ENCODE results near the gene BPHL. TPM values are rescaled to one million over a fixed set of nuclear protein-coding genes. Genes with fewer than 3 reads are reported as not detected.

BPHL gene
- total and polyA plus RNA-seq, 2 of the 4 experiments (the other 2 are of a cell fraction) = 14.7 to 16.3 TPM

GRCh38 chr6:3135668-3136291 is 17.3 kb downstream of the BPHL start:
- Histone ChIP-seq H2BK5ac (ENCODE audit: low read depth, low read length, poor library complexity, severe bottlenecking) (no peak overlapping the region), H3K4me3 (ENCODE audit: insufficient read depth, low read depth, low read length) (no peak overlapping the region), H2AK9ac (replicated peaks; ENCODE audit: low read depth, low read length, poor library complexity) (no peak overlapping the region), H3K9ac (ENCODE audit: low read depth, low read length) (no peak overlapping the region), H3K4ac (ENCODE audit: low read depth, low read length) (no peak overlapping the region), H2BK20ac (ENCODE audit: low read depth, low read length) (no peak overlapping the region), H2AK5ac (ENCODE audit: low read depth, low read length) (no peak overlapping the region), H3K4me1 (ENCODE audit: control insufficient read depth, insufficient read depth, low read length) (peaks cover 14% of the 10 kb centered on the region), H3K9me1 (ENCODE audit: insufficient read depth, low read length) (peaks cover 12% of the 10 kb centered on the region; the same call in 1 of the 2 replicates), H4K91ac (ENCODE audit: insufficient read depth, low read depth, low read length) (no peak overlapping the region), H3K27ac (ENCODE audit: insufficient read depth, low read length) (no peak overlapping the region), H3K56ac (ENCODE audit: extremely low read depth, insufficient read depth, low read length) (no peak overlapping the region), H3K36me3 (ENCODE audit: control insufficient read depth, insufficient read depth, low read length) (peaks cover 25% of the 10 kb centered on the region; the same call in 1 of the 2 replicates), H3K23ac (ENCODE audit: low read depth, low read length) (no peak overlapping the region), H3K4me2 (ENCODE audit: low read depth, low read length) (no peak overlapping the region), H3K79me1 (ENCODE audit: low read depth in 1 of 2, low read length in 2 of 2) (no peaks in the 10 kb centered on the region; a peak in 1 of 4 replicates), H3K18ac (ENCODE audit: low read depth, low read length) (no peak overlapping the region), H4K8ac (ENCODE audit: low read depth in 2 of 2, low read length in 2 of 2) (no peak overlapping the region), H2BK15ac (ENCODE audit: low read depth, low read length) (no peak overlapping the region), H2BK120ac (ENCODE audit: low read depth, low read length) (no peak overlapping the region), H4K20me1 (ENCODE audit: insufficient read depth, low read length) (no peaks in the 10 kb centered on the region), H4K5ac (ENCODE audit: low read depth, low read length) (no peak overlapping the region), H3K27me3 (ENCODE audit: control insufficient read depth, insufficient read depth, low read length) (no peaks in the 10 kb centered on the region), H3K14ac (replicated peaks; ENCODE audit: low read depth, low read length) (no peak overlapping the region), H2AFZ (replicated peaks; ENCODE audit: low read length, poor library complexity) (no peak overlapping the region), H3K9me3 (ENCODE audit: control insufficient read depth, insufficient read depth, low read length) (no peaks in the 10 kb centered on the region)
- in situ Hi-C loops (cut with MboI; ENCODE audit: low sequenced_read_pairs) (loop anchor here (25.0 kb wide), 1 partner anchor 602 kb away; no protein-coding TSS in a partner anchor), intact Hi-C loops (cut with micrococcal nuclease) (no loop called here), dilution Hi-C loops (cut with HindIII; ENCODE audit: low sequenced_read_pairs, unreplicated experiment) (no loop called here)
- CTCF ChIA-PET = interaction anchor here (0.8 to 1.5 kb wide), 2 partner anchors 21 to 101 kb away, joined by 3 read pairs; partner anchors contain the start of gene TUBB2A
- TF ChIP-seq SMC3 (IDR thresholded peaks at IDR 0.05; ENCODE audit: low read depth, low read length) = no peak
- TF ChIP-seq RAD21 (IDR thresholded peaks at IDR 0.05; ENCODE audit: low read length) = no peak
- TF ChIP-seq MXI1 (IDR thresholded peaks at IDR 0.05; ENCODE audit: borderline replicate concordance, low read depth, low read length) = no peak
- no peak for TF ChIP-seq CTCF (conservative IDR thresholded peaks at IDR 0.05; ENCODE audit: low read depth, low read length)
- no peak for TF ChIP-seq POLR2A (IDR thresholded peaks at IDR 0.05; ENCODE audit: low read depth, low read length)
- no peak for TF ChIP-seq NFE2L2 (IDR thresholded peaks at IDR 0.05; ENCODE audit: low read depth, low read length)
- no peak for TF ChIP-seq RFX5 (IDR thresholded peaks at IDR 0.05; ENCODE audit: low read depth, low read length)
- no peak for TF ChIP-seq MAZ (IDR thresholded peaks at IDR 0.05; ENCODE audit: borderline replicate concordance, low read depth, low read length)
- TF ChIP-seq USF2 (IDR thresholded peaks at IDR 0.05; ENCODE audit: low read depth, low read length) = no peak
- no peak for TF ChIP-seq FOS (IDR thresholded peaks at IDR 0.05; ENCODE audit: low read depth, low read length)
- no peak for TF ChIP-seq BHLHE40 (IDR thresholded peaks at IDR 0.05; ENCODE audit: low read depth, low read length)
- no peak for TF ChIP-seq ELK1 (IDR thresholded peaks at IDR 0.05; ENCODE audit: borderline replicate concordance, low read depth, low read length)
- TF ChIP-seq RCOR1 (IDR thresholded peaks at IDR 0.05; ENCODE audit: insufficient replicate concordance, low read length) = no peak
- no peak for TF ChIP-seq MAFK (IDR thresholded peaks at IDR 0.05; ENCODE audit: low read depth, low read length)
- POLR2A ChIA-PET (ENCODE audit: unreplicated experiment) = no interaction called here
- ATAC-seq (ENCODE audit: low read depth) = no peak
- no peak for DNase-seq
- WGBS, 2 experiments (ENCODE audit: extremely low coverage in 2 of 2, insufficient read length in 1 of 2) = 93% methylated on average over 6 of the region's 13 CpGs; no CpG with 5 or more reads in 1 of the 2 experiments
- no TSS peak for BruUV-seq (replicated peaks)

Data from IMR-90 (cell line).